Measurements from ENCODE around the gene CYB5RL.
A peak's percentile ranks its signal among the peaks of the same experiment; 100 is the strongest.
"Not testable (repeated sequence)": the region's sequence is repeated elsewhere in the genome, so short reads cannot be mapped to it uniquely, and the experiment has no call there.

Gene CYB5RL

GRCh38 chr1:54172614-54173599 lies 26.9 kb downstream of the CYB5RL start:
- no peak for DNase-seq (ENCODE audit: low read depth in 1 of 2, low spot score in 1 of 2)
- no peak for TF ChIP-seq JUND (IDR thresholded peaks at IDR 0.05; ENCODE audit: low read depth)
- in situ Hi-C loops (cut with HindIII; ENCODE audit: low pct_unique_long_range_greater_than_20kb, low sequenced_read_pairs): no loop called here

- no peak for DNase-seq (ENCODE audit: low read depth in 1 of 2, low spot score in 1 of 2)
- TF ChIP-seq JUND (IDR thresholded peaks at IDR 0.05; ENCODE audit: low read depth): no peak
- in situ Hi-C loops (cut with HindIII; ENCODE audit: low pct_unique_long_range_greater_than_20kb, low sequenced_read_pairs): no loop called here
Observed at GRCh38 chr1:54171606-54172005, 28.2 kb downstream of the CYB5RL start.

GRCh38 chr1:54171016-54171415 lies 28.8 kb downstream of the CYB5RL start:
- no peak for DNase-seq (ENCODE audit: low read depth in 1 of 2, low spot score in 1 of 2)
- in situ Hi-C loops (cut with HindIII; ENCODE audit: low pct_unique_long_range_greater_than_20kb, low sequenced_read_pairs): no loop called here
- TF ChIP-seq JUND (IDR thresholded peaks at IDR 0.05; ENCODE audit: low read depth): no peak

GRCh38 chr1:54169068-54169467 lies 30.8 kb downstream of the CYB5RL start:
- in situ Hi-C loops (cut with HindIII; ENCODE audit: low pct_unique_long_range_greater_than_20kb, low sequenced_read_pairs): no loop called here
- TF ChIP-seq JUND (IDR thresholded peaks at IDR 0.05; ENCODE audit: low read depth): no peak
- no peak for DNase-seq (ENCODE audit: low read depth in 1 of 2, low spot score in 1 of 2)

GRCh38 chr1:54168206-54168965 lies 31.4 kb downstream of the CYB5RL start:
- in situ Hi-C loops (cut with HindIII; ENCODE audit: low pct_unique_long_range_greater_than_20kb, low sequenced_read_pairs): no loop called here
- no peak for TF ChIP-seq JUND (IDR thresholded peaks at IDR 0.05; ENCODE audit: low read depth)
- DNase-seq (ENCODE audit: low read depth in 1 of 2, low spot score in 1 of 2): no peak

GRCh38 chr1:54167422-54168139 lies 32.2 kb downstream of the CYB5RL start:
- DNase-seq (ENCODE audit: low read depth in 1 of 2, low spot score in 1 of 2): no peak
- TF ChIP-seq JUND (IDR thresholded peaks at IDR 0.05; ENCODE audit: low read depth): no peak
- in situ Hi-C loops (cut with HindIII; ENCODE audit: low pct_unique_long_range_greater_than_20kb, low sequenced_read_pairs): no loop called here

GRCh38 chr1:54166357-54166756 lies 33.5 kb downstream of the CYB5RL start:
- DNase-seq (ENCODE audit: low read depth in 1 of 2, low spot score in 1 of 2); in situ Hi-C loops (cut with HindIII; ENCODE audit: low pct_unique_long_range_greater_than_20kb, low sequenced_read_pairs): not testable (repeated sequence)

- no peak for DNase-seq (ENCODE audit: low read depth in 1 of 2, low spot score in 1 of 2)
- TF ChIP-seq JUND (IDR thresholded peaks at IDR 0.05; ENCODE audit: low read depth): no peak
- in situ Hi-C loops (cut with HindIII; ENCODE audit: low pct_unique_long_range_greater_than_20kb, low sequenced_read_pairs): no loop called here
Observed at GRCh38 chr1:54165146-54165545, 34.7 kb downstream of the CYB5RL start.

- DNase-seq (ENCODE audit: low read depth in 1 of 2, low spot score in 1 of 2): no peak
- in situ Hi-C loops (cut with HindIII; ENCODE audit: low pct_unique_long_range_greater_than_20kb, low sequenced_read_pairs): no loop called here
- TF ChIP-seq JUND (IDR thresholded peaks at IDR 0.05; ENCODE audit: low read depth): no peak
Observed at GRCh38 chr1:54163573-54163972, 36.3 kb downstream of the CYB5RL start.

GRCh38 chr1:54163051-54163450 lies 36.8 kb downstream of the CYB5RL start:
- TF ChIP-seq JUND (IDR thresholded peaks at IDR 0.05; ENCODE audit: low read depth): no peak
- peak in 1 of 2 experiments; percentile 7 for DNase-seq (ENCODE audit: low read depth in 1 of 2, low spot score in 1 of 2)
- in situ Hi-C loops (cut with HindIII; ENCODE audit: low pct_unique_long_range_greater_than_20kb, low sequenced_read_pairs): no loop called here

- TF ChIP-seq JUND (IDR thresholded peaks at IDR 0.05; ENCODE audit: low read depth): no peak
- DNase-seq (ENCODE audit: low read depth in 1 of 2, low spot score in 1 of 2): no peak
- in situ Hi-C loops (cut with HindIII; ENCODE audit: low pct_unique_long_range_greater_than_20kb, low sequenced_read_pairs): no loop called here
Observed at GRCh38 chr1:54161495-54162168, 38.2 kb downstream of the CYB5RL start.

- peak in 1 of 2 experiments; percentile 15 for DNase-seq (ENCODE audit: low read depth in 1 of 2, low spot score in 1 of 2)
- no peak for TF ChIP-seq JUND (IDR thresholded peaks at IDR 0.05; ENCODE audit: low read depth)
- in situ Hi-C loops (cut with HindIII; ENCODE audit: low pct_unique_long_range_greater_than_20kb, low sequenced_read_pairs): no loop called here
Observed at GRCh38 chr1:54160351-54160750, 39.5 kb downstream of the CYB5RL start.

Measured in T47D (cell line).